GM21447 (cell line): ENCODE results near the gene TMEM18.
A peak's percentile ranks its signal among the peaks of the same experiment; 100 is the strongest.

ENCODE experiments used
- ATAC-seq: cut with Tn5 transposase; IDR thresholded peaks from one replicate; pipeline ENCODE4 v1.9.1; 2021; ENCODE audit not compliant: unreplicated experiment

Gene TMEM18

DNA sequence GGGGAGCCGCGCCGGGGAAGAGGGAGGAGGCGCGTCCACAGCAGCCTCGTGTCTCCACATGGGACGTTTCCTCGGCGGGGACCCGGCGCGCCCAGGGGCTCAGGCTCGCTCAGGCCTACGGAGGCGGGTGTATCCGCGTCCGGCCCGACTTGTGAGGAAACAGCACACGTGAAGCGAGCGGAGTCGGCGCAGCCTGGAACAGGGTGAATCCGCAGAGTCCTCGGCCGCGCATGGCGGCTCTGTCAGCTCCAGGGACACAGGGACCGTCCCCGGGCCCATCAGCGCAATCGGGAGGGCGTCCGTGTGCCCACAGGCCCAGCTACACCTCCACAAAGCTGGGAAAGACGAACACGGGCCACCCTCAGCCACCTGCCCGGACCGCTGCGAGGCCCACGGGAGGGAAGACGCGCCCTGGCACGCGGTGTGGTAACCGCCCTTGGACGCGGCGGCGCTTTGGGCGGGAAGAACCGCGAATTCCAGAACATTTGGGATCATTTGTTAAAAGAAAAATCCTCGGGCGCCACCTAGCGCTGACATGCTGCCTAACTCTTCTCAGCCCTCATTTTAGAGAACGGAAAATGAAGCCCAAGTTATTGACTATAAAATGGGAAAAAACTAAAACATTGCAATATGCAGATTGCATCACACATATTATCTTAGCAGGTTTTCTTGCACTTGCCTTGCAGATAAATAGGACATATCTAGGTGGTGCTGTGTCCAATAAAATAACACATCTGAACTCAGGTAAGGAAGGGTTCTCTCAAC, 40.4 kb downstream of the TMEM18 start:
- peak; percentile 51 for ATAC-seq

DNA sequence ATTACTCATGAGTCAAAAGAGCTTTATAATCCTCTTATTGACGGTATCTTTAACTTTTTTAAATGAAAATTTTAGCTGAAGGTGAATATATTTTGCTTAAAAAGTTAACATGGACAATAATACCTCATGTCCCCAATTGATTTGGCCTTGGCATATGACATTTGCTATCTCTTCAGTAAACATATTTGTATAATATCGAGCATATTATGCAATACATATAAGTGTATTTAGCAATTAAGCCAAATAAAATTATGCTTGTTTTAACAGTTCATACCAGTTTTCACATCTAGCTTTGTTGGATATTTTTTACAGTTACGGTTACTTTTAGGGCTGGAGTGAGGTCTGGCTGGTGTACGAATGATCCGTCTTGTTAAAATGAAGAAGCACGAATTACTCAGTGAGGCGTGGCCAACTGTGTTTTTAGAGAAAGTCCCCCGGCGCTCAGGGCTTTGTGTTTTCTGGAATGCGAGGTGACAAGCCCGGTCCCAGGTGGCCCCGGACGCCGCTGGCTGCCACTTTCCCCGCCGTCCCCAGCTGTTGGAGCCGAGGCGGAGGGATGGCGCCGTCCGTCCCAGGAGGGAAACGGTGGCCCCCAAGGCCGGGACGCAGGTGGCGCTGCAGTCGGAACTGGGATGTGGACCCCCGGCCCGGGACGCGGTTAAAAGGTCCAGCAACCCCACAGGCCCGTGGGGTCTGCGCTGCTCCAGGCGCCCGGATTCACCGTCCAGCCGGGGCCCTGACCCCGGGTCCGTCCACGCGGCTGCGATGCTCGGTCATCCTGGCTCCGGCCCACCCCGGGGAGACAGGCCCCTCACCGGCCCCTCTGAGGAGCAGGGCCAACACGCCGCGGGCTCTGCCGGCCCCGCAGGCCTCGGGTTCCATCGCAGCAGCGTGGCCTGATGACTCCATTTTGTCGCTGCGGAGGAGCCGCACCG, 41.3 kb downstream of the TMEM18 start:
- no peak for ATAC-seq

DNA sequence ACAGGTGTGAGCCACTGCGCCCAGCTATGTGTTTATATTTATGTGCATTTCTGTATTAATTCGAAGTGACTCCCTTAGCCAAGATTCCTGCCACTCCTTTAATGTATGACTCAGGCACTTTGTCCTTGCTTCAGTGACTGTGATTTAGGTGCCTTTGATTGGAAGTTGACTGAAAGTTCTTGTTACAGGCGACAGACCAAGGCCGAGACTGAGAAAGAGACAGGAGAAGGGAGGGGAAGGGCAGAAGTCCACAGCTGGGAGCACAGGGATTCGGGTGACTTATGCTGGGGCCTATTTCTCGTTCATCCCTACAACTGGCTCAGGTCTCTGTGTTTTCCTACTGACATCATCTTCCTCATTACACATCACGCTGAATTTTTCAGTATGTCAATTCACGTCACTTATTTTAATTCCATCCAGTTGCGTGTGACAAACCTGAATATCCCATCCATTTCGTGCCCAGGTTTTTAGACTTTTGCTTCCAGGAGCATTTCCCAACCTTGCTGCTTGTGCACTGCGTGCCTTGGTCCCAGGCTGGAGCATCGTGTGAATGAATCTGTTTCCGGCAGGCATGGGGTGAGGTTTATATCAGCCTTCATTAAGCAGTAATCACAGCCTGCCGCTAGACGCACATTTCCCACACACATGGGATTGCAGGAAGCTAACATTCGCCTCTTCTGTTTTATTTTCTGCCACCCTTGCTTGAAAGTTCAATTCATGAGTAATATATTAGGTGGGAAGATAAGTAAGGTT, 42.4 kb downstream of the TMEM18 start:
- no peak for ATAC-seq

DNA sequence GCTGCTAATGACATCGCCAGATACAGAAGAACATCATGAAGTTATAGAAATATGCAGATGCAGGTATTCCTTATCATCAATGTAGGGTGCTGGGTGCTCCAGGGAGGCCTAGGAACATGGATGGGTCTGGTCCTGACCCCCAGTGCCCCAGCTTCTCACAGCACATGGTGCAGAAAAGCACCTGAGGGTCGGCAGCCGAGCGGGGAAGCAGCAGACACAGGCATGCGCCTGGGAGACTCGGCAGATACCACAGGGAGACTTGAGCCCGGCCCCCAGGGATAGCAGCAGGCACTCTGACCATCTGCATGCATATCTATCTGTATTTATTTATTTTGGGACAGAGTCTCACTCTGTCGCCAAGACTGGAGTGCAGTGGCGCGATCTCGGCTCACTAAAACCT, 43.2 kb downstream of the TMEM18 start:
- ATAC-seq = no peak

DNA sequence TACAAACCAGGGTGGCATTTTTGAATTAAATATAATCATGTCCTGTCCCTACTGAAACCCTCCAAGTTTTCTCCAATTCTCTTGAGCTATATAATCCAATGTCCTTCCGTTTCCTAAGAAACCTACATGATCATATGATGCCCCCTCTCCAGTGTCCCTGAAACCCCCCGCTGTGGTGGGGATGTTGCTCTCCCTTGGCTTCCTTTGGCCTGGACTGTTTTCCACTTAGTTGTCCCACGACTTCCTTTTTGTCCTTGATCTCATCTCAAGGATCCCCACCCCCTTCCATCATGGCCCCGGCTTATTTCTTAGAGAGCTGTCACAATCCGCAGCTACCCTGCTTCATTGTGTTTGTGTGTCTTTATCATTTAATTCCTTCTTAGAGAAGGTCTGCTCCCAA, 43.8 kb downstream of the TMEM18 start:
- ATAC-seq = no peak

DNA sequence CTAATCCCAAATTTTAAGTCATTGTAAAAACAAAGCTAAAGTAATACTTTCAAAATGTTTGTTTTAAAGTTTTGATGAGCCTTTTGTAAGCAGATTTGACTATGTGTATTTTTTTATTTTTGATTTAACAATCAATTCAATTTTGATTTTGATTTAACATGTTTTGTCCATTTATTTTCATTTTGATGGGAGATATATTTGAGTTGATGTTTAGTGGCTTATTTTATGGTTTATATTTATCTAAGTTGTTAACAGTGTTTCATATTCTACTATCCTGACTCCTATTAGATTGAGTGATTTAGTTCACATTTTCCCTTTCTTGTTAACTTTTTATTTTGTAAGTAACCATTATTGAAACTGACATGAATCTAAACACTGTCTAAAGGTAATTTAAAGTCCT, 44.7 kb downstream of the TMEM18 start:
- ATAC-seq = no peak

DNA sequence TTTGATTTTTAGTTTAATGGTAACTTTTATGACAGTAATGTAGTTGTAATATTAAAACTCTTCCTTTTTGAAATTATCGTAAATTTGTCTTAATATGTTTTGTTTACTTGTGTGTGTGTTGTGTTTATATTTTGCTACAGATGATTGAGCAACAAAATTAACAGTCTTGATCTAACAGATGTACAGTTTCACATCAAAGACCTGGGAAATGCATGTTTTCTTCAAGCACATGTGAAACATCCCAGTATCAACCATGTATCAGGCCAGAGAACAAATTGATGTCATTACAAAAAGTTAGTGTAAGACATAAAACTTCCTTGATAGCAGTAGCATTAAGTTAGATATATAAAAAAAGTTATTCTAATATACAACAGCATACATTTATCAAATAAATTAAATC, 45.5 kb downstream of the TMEM18 start:
- no peak for ATAC-seq

DNA sequence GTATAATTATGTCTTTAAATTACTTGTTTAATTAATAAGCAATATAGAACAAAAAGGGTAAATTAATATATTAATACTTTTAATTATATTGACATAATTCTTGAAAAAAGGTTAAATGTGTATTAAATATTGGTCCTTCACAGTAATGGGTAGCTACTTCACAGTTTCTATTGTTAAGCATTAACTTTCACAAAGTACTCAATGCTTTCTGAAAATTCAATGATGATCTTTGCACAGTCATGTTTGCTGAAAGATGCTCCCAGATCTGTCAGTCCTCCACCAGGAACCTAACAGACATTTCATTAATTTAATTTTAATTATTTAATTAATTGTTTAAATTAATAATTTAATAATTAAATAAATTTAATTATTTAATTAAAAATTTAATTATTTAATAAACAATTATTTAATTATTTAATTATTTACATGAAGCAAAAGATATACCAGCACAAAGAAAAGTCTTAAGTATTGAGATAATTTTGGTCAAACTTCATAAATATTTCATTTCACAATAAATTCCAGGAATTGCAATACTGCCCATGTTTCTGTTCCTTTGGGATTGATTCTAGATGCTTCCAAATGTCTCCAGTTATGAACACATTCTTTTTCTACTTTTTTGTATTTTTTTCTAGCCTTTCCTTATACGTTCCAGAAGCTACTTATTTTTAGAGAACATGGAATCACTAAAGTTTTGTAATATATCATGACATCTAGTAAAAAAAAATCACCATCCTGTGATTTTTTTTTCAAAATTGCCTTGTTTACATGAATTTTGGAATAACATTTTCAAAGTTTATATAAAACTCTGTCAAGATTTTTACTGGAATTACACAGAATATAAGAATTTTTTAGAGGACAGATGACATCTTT, 46.5 kb downstream of the TMEM18 start:
- ATAC-seq = no peak

DNA sequence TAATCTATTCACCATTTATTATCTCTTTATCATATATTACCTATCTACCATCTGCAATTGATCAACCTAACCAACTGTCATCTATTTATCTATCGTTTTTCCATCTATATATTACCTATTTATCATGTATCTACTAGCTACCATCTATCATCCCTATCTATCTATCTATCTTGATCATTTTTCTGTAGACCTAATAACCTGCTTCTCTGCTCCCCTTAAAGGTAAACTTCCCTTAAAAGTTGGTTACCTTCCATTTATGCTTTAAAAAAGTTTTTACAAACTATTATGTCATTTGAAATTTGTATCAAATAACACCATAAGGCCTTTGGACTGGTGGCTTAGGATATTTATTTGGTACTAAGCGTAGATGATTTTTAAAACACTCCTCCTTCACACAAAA, 47.2 kb downstream of the TMEM18 start:
- no peak for ATAC-seq

DNA sequence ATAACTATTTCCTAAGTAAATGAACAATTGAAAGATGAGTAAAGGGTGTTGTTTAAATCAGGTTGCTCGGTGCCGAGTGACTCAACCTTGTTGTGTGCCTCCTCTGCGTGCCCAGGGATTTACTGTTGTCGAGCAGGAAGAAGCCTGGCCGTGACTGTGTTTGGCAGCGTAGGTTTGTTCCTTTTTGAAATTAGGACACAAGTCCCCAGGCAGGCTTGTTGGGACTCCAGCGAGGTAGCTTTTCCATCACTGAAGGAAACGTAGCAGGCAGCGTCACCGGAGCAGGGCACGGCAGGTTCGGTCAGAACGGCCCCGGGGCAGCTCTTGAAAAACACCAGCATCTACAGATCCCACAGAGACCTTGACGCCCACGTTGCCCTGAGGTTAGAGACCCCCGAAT, 48.6 kb downstream of the TMEM18 start:
- ATAC-seq = no peak

DNA sequence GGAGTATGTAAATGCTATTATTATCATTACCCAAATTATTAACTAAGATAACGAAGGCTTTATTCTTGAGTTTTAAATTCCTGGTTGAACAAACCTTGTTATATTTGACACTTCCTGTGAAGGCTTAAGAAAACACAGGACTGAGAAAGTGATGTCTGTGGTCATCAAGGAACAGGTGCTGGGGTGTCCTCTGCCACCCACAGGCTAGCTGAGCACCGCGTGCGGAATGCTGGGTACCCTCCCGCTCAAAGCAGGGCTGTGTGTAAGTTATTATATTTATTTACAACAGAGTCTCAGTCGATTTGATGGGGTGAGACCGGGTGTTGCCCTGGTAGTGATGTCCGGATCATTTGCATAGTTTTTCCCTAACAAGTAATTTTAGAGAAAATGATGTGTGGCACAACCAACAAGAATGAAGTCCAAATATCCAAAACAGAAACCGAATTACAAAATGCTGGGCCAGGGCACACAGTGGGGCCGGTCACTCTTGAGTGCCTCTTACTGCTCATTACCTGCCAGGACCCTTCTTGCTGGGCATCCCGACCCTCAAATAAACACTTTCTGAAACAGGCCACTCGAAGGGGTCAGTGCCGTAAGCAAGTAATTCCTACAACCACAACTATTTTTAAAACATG, 49.2 kb downstream of the TMEM18 start:
- ATAC-seq = no peak

DNA sequence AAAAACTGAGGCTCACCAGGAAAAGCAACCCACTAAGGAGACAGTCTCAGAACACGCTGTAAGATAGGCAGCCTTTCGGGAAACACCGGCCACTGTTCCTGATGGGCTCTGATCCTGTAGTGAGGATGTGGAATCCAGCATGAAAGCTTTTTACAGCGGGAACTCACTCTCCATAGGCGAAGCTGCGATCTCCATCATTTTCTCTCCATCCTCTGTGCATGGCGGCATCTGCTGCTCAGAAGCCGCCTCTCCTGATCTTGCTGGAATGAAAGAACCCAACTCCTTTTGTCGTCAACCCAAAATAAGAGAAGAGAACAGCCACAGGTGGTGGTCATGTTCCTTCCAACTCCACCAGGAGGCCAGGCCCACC, 49.9 kb downstream of the TMEM18 start:
- ATAC-seq = no peak

DNA sequence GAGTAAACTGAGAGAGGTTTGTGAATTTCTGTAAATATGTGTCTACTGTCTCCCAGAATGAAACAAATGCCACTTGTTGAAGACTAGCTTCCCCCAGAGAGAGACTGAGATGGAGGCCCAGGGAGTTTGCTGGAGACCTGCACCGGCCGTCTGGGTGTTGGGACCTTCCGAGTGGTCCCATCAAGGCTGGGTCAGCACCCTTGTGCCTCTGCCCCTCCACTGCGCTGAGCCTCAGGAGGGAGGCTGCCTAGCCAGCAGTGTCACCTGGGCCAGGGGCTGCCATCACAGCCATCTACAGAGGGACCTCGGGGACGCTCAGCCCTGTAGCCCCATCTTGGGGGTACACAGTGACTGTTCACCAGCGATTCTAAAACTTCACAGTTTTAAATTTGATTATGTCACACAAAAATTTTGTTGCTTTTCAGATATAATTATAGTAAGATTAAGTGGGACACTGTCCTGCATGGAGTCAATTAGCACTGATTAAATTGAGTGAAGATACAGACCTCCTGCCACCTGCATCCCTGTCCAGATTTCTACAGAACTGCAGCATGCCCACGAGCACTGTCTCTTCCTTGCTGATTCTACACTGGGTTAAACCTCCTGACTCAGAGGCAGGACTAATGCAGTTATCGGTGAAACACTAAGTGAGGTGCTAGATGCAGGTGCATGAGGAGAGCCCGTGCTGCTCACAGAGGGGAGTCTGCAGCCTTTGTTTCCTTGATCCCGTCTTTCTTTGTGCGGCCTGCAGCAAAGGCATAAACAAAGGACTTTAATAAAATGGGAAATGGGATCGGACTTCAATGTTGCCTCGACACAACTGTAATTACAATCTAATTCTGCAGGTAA, 50.5 kb downstream of the TMEM18 start:
- ATAC-seq = no peak

DNA sequence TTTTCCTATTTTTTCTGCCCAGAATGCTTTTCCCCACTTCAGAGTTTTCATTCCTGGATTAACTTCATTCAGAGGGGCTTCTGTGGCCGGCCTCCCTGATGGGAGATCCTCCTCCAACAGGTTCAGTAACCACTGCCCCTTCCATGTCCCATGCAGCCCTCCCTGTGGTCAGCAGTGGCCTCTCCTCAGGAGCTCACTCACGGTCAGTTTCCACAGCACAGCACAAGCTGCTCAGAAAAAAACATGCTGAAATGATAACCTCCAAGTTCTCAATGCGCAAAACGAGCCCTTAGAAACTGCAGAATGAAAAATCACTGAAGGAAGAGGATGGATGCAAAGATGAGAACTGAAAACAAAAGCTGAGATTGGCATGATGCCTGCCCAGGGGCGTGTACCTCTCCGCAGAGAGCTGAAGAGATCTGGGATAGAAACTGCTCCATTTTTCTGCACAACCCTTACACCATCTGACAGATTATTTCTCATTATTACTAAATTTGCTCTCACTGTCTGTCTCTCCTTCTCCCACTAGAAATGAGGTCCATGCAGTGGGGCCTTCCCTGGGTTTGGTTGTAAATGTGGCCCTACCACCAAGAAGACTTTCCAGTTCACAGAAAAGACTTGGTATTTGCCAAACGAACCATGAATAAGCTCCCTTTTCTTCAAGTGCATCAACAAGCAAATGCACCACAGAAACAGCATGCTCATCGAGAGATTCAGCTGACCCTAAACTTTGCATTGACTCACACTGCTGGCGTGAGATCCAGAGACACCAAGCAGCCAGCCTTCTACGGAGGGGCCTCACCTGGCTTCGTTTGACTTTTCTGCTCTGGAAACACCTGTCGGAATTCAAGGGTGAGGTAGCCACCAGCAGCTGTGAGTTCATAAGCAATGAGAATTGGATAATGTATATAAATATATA, 51.5 kb downstream of the TMEM18 start:
- no peak for ATAC-seq

DNA sequence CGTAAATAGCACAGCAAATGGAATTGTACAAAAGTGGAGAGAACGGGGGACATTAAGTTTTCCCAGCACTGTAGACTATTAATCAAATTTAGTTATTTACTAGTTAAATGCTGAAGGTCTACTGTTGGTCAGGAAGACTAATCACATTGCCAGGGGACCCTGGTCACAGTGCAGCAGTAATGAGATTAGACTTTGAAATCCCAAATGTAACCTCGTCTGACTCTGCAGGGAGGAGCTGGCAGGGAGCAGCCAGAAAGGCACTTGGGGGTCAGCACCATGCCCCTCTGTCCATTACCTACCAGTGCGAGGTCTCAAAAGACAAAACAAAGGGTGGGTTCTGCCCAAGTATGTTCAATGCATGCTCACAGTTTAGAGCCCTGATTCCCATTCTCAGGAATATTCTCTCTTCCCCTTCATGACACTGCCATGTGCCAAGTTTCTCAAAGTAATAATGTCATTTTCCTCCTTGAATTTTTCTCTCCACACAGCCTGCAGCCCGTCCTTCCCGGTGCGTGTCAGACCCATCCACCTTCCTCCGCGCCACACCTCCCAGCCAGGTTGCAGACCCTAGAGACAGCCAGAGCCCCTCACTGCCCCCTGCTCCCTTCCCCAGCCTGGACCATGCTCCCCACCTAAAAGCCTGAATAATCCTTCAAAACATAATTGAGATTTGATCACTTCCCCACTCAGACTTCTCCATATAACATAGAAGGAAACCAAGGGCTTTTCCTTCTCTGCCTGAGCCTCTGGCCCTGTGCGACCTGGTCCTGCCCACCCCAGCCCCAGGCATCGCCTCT, 52.5 kb downstream of the TMEM18 start:
- no peak for ATAC-seq

DNA sequence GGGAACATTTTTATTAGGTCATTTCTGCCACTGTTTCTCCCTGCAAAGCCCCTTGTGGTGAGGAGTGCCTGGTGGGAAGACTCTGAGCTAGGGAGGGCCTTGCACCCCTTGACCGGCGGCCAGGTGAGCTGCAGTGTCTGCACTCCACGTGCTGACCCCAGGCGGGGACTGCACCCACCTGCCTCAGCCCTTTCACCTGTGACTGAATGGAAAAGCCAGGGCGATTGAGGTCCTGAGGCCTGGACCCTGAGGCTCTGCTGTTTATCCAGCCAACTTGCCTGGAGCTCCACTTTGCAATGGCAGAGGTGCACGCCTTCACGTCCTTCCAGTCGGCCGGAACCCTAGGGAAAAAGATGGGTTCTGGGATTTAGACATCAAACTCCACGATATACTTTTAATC, 53.1 kb downstream of the TMEM18 start:
- ATAC-seq = no peak

DNA sequence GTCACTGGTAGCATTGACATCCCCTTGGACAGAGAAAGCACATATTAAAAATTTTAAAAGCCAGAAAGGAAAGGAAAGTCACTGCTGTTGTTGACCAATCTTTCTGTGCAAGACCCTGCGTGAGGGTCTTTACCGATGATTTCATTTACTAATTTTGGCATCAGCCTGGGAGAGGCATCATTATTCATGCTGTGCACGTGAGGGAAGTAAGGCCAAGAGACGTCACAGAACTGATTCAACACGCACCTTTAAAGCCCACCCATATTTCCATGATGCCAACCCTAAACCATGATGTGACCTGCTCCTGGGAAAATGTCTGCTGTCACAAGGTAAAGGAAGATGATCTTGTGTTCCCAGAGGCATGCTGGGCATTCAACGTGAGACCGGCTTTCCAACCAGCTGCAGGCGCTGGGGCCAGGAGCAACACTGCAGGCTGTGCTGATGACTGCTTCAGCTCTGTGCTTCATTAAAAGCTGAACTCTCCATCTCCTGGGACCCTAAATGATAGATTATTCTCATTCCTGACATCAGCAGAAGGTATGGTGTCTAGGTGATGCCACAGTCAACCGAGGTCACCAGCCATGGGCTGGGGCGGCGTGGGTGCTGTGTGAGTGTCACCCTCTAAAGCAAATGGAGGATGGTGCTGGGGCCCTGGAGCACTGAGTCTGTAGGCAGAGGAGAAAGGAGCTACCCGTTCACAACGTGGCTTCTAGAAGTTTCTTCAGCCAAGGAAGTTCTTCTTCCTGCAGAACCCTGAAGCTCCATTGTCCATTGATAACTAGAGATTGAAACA, 53.9 kb downstream of the TMEM18 start:
- ATAC-seq = no peak
